Aorta (tissue), 5 donors: ENCODE measurements around the gene CCDC7. TPM values are rescaled to one million over a fixed set of nuclear protein-coding genes. Genes with fewer than 3 reads are reported as not detected.
A peak's percentile ranks its signal among the peaks of the same experiment; 100 is the strongest.
"Not testable (repeated sequence)": the region's sequence is repeated elsewhere in the genome, so short reads cannot be mapped to it uniquely, and the experiment has no call there.

ENCODE experiments used
- ATAC-seq: fragments of 200-7000 bp; cut with Tn5 transposase; one replicate; pipeline ENCODE4 v1.9.1; 2022; ENCODE audit warnings: moderate library complexity; ENCODE audit not compliant: low FRiP score
- DNase-seq, 2 donors: peaks; one replicate each; pipeline ENCODE4 v3.0.0-alpha.2; 2020
- H3K27ac ChIP-seq, 2 donors: one replicate each; pipeline ENCODE4 v1.5.1; 2013; ENCODE audit warnings: low read length in 2 of 2, mild to moderate bottlenecking in 2 of 2, moderate library complexity in 2 of 2, control low read depth in 1 of 2, inconsistent platforms in 1 of 2, low read depth in 1 of 2
- H3K27me3 ChIP-seq, 2 donors: one replicate each; pipeline ENCODE4 v1.6.1; 2013; ENCODE audit warnings: control low read depth in 1 of 2, low read length in 1 of 2, mild to moderate bottlenecking in 1 of 2, moderate library complexity in 1 of 2; ENCODE audit not compliant: insufficient read depth in 2 of 2, control insufficient read depth in 1 of 2
- H3K36me3 ChIP-seq, 2 donors: one replicate each; pipeline ENCODE4 v1.6.1; 2013; ENCODE audit warnings: control low read depth in 1 of 2, low read length in 1 of 2, mild to moderate bottlenecking in 1 of 2; ENCODE audit not compliant: insufficient read depth in 2 of 2, control insufficient read depth in 1 of 2
- H3K4me1 ChIP-seq, 2 donors: one replicate each; pipeline ENCODE4 v1.6.1; 2013; ENCODE audit warnings: low read length in 2 of 2, control low read depth in 1 of 2, mild to moderate bottlenecking in 1 of 2, moderate library complexity in 1 of 2; ENCODE audit not compliant: insufficient read depth in 2 of 2, control insufficient read depth in 1 of 2
- H3K4me3 ChIP-seq, 2 donors: one replicate each; pipeline ENCODE4 v1.5.1; 2013; ENCODE audit warnings: low read length in 2 of 2, control low read depth in 1 of 2, mild to moderate bottlenecking in 1 of 2
- H3K9me3 ChIP-seq: one replicate; pipeline ENCODE4 v1.6.1; 2013; ENCODE audit warnings: mild to moderate bottlenecking, low read length; ENCODE audit not compliant: control insufficient read depth
- WGBS, 2 donors: extraction: QIAGEN DNeasy Blood & Tissue Kit; methylation state at CpG; one replicate each; pipeline ENCODE4 v1.1.7; 2013; 5-methylcytosine and 5-hydroxymethylcytosine counted together
- intact Hi-C, 2 donors: fragments of 100-400 bp; cut with DNase I; formaldehyde crosslinking; loops; one replicate each; pipeline versions ENCODE4 v1.14.2 to v1.15.0; 2022
- long read RNA-seq, 2 donors: library from polyadenylated mRNA; unstranded; transcript quantifications; one replicate each; pipeline ENCODE4 v2.0.0, GENCODE V29; 2020 to 2021
- polyA plus RNA-seq, 2 donors: library from polyadenylated mRNA; stranded (reverse); fragments of 200-250 nt; gene quantifications; one replicate each; pipeline ENCODE4 v1.2.3, GENCODE V29; 2013
- total RNA-seq, 2 donors: library from RNA; stranded (reverse); fragmentation: NEBNext Ultra II Directional; extraction: Animal tissue kit (Norgen Biotek cat#: 25700); gene quantifications; one replicate each; pipeline ENCODE4 v1.2.1, GENCODE V29; 2021
- donor health status: healthy with polysubstance abuse.
- donor health status: Bipolar disorder and iron deficiency.
- donor health status: DM: no; HTN: no; CAD: no.
- donor health status: DM: no; HTN: no; CAD: no.
- donor health status: DM: yes; HTN: yes; CAD: no.

The CCDC7 gene
- total RNA-seq (10 to 100 TPM; 46.7 to 47.2 TPM), polyA plus RNA-seq (1 to 10 TPM in 1 of 2 donors, under 1 TPM in 1; 0.25 to 1.8 TPM)
- long read RNA-seq, donor 1, partial matches to known transcripts: 0 of 7 reads
- long read RNA-seq, donor 1, other reads (novel, unspliced or antisense): 7 of 7 reads
- long read RNA-seq, donor 2, partial matches to known transcripts: 1 of 15 reads
- long read RNA-seq, donor 2, other reads (novel, unspliced or antisense): 14 of 15 reads

DNA sequence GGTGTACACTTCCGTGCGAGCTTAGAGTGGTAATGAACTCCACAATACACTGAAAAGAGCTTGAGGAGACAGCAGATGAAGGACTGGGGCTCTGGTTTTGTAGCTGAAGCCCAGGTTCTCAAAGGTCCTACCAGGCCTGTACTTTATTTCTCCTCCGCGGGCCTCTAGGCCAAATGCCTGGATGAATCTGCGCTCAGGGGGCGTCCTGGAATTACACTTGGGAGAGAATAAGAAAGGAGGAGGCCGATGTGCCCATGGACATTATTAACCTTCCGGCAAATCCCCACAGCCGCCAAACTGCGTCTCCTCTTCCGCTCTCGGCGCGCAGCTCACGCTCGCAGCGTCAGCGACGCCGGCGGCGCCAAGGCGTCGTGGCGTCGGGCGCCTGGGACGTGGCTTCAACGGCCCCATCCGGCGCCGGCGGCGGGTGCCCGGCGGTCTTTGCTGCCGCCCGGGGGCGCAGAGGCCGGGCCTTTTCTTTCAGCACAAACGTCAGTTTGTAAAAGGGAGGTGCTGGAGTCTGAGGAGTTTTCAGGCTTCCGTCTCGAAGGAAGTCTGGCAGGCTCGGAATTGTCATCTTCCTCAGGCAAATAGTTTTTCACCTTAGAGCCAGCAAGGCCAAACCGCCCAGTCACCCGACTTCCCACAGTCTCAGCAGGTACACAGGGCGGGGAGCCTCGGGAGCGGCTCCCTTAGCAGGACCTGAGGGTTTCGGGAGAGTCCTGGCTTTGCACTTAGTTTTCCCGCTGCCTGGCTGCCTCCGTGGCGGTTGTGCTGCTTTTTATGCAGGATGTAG lies at the start of gene CCDC7:
CCDC7 (plus strand) TSS at position 401 of the 796 bp plus-strand sequence. CDS start 5,503 bp downstream, outside the sequence.
- no peaks in the 10 kb centered on the region for H3K4me1 ChIP-seq
- H3K9me3 ChIP-seq: no peaks in the 10 kb centered on the region
- DNase-seq (peak; percentile 91 to 94), ATAC-seq (peak; percentile 97)
- WGBS, 2 donors: 0% methylated on average over 53 of the region's 53 CpGs
- no peaks in the 10 kb centered on the region for H3K36me3 ChIP-seq
- peak within 1 kb of the TSS; percentile 95 to 97 for H3K27ac ChIP-seq
- no peaks in the 10 kb centered on the region for H3K27me3 ChIP-seq
- peak within 1 kb of the TSS; percentile 69 to 98 for H3K4me3 ChIP-seq
- intact Hi-C loops: loop anchor here in 1 of 2 donors (2.0 kb wide), 1 partner anchor 67 kb away; no protein-coding TSS in a partner anchor

GRCh38 chr10:32397163-32397562 lies 48.8 kb upstream of the CCDC7 start:
- H3K9me3 ChIP-seq, H3K4me3 ChIP-seq, H3K36me3 ChIP-seq, ATAC-seq, intact Hi-C loops, H3K27ac ChIP-seq, H3K27me3 ChIP-seq, DNase-seq, H3K4me1 ChIP-seq: not testable (repeated sequence)
- WGBS, 2 donors: 93% methylated on average over 3 of the region's 3 CpGs; no CpG with 5 or more reads in 1 of the 2 donors

GRCh38 chr10:32399720-32400119 lies 46.2 kb upstream of the CCDC7 start:
- H3K36me3 ChIP-seq, DNase-seq, intact Hi-C loops, ATAC-seq, H3K4me3 ChIP-seq, H3K27ac ChIP-seq, H3K4me1 ChIP-seq, H3K27me3 ChIP-seq, H3K9me3 ChIP-seq: not testable (repeated sequence)
- 66% methylated on average over 3 of the region's 3 CpGs for whole genome bisulfite sequencing, 2 donors

- Histone ChIP-seq H3K9me3 (no peaks in the 10 kb centered on the region), H3K27ac (no peak overlapping the region), H3K4me3 (no peak overlapping the region), H3K27me3 (no peaks in the 10 kb centered on the region), H3K36me3 (no peaks in the 10 kb centered on the region), H3K4me1 (no peaks in the 10 kb centered on the region)
- intact Hi-C loops: no loop called here
- ATAC-seq: no peak
- DNase-seq: no peak
Observed at GRCh38 chr10:32400961-32401360, 45.0 kb upstream of the CCDC7 start.

- intact Hi-C loops: no loop called here
- H3K27me3 ChIP-seq: no peaks in the 10 kb centered on the region
- 78 to 86% methylated on average over 4 of the region's 4 CpGs for WGBS, 2 donors
- H3K9me3 ChIP-seq: no peaks in the 10 kb centered on the region
- no peak overlapping the region for H3K4me3 ChIP-seq
- DNase-seq (no peak), ATAC-seq (no peak)
- H3K4me1 ChIP-seq: no peaks in the 10 kb centered on the region
- H3K36me3 ChIP-seq: no peaks in the 10 kb centered on the region
- H3K27ac ChIP-seq: no peak overlapping the region
Observed at GRCh38 chr10:32402499-32402898, 43.4 kb upstream of the CCDC7 start.

GRCh38 chr10:32403091-32403490 lies 42.8 kb upstream of the CCDC7 start:
- no peak for DNase-seq
- no peak overlapping the region for H3K27ac ChIP-seq
- no peaks in the 10 kb centered on the region for H3K36me3 ChIP-seq
- H3K4me3 ChIP-seq: no peak overlapping the region
- WGBS, 2 donors: 91 to 95% methylated on average over 2 of the region's 2 CpGs
- intact Hi-C loops: no loop called here
- no peaks in the 10 kb centered on the region for H3K9me3 ChIP-seq
- no peaks in the 10 kb centered on the region for H3K27me3 ChIP-seq
- no peak for ATAC-seq
- no peaks in the 10 kb centered on the region for H3K4me1 ChIP-seq

DNA sequence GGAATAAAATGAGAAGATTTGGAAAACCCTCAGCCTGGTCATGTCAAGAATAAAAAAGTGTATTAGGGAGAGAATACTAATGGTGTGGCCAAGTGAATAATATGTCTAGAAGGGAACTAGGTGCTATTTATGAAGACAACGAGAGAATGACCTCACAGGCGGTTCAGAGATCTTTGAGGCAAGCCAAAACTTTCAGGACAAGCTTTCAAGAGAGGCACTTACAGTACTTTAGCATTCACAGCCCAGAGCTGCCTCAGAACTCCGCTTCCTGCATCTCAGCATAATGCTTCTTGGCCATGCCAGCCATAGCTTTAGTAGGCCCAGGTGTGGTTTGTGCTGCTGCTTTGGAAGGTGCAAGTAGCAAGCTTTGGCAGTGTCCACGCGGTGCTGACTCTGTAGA lies 37.2 kb upstream of the CCDC7 start:
- H3K27me3 ChIP-seq: no peaks in the 10 kb centered on the region
- H3K4me3 ChIP-seq: no peak overlapping the region
- no peaks in the 10 kb centered on the region for H3K9me3 ChIP-seq
- no peak for ATAC-seq
- no peaks in the 10 kb centered on the region for H3K36me3 ChIP-seq
- 80 to 82% methylated on average over 5 of the region's 5 CpGs for whole genome bisulfite sequencing, 2 donors
- no peak overlapping the region for H3K27ac ChIP-seq
- DNase-seq: no peak
- H3K4me1 ChIP-seq: no peaks in the 10 kb centered on the region
- intact Hi-C loops: no loop called here

- H3K27ac ChIP-seq: no peak overlapping the region
- 95 to 96% methylated on average over 3 of the region's 3 CpGs for WGBS, 2 donors
- no peak for ATAC-seq
- no peaks in the 10 kb centered on the region for H3K27me3 ChIP-seq
- H3K4me1 ChIP-seq: no peaks in the 10 kb centered on the region
- DNase-seq: no peak
- no peaks in the 10 kb centered on the region for H3K36me3 ChIP-seq
- no peaks in the 10 kb centered on the region for H3K9me3 ChIP-seq
- intact Hi-C loops: no loop called here
- no peak overlapping the region for H3K4me3 ChIP-seq
Observed at GRCh38 chr10:32409741-32410140, 36.2 kb upstream of the CCDC7 start.

GRCh38 chr10:32410569-32410968 lies 35.4 kb upstream of the CCDC7 start:
- Histone ChIP-seq H3K36me3 (no peaks in the 10 kb centered on the region), H3K4me3 (no peak overlapping the region), H3K4me1 (no peaks in the 10 kb centered on the region), H3K27me3 (no peaks in the 10 kb centered on the region), H3K9me3 (no peaks in the 10 kb centered on the region), H3K27ac (no peak overlapping the region)
- intact Hi-C loops: no loop called here
- ATAC-seq (no peak), DNase-seq (no peak)
- 96 to 97% methylated on average over 8 of the region's 8 CpGs for WGBS, 2 donors
